KMS-11 (cell line): ENCODE measurements around the gene DHX34.
"Not testable (repeated sequence)": the region's sequence is repeated elsewhere in the genome, so short reads cannot be mapped to it uniquely, and the experiment has no call there.

Source experiments
- H2AFZ ChIP-seq: fragments of 200-600 bp; sonication (generic); 2 replicates; pipeline ENCODE4 v1.6.1; 2016; ENCODE audit warnings: antibody characterized with exemption, mixed run types, low read depth
- H3K27ac ChIP-seq: fragments of 200-600 bp; sonication (generic); 2 replicates; pipeline ENCODE4 v1.6.1; 2016; ENCODE audit warnings: mild to moderate bottlenecking, mixed run types
- H3K27me3 ChIP-seq: fragments of 200-600 bp; sonication (generic); 2 replicates; pipeline ENCODE4 v1.6.1; 2017; ENCODE audit warnings: mild to moderate bottlenecking, low read depth, mixed run types, moderate library complexity; ENCODE audit not compliant: insufficient read depth
- H3K36me3 ChIP-seq: fragments of 200-600 bp; sonication (generic); 2 replicates; pipeline ENCODE4 v1.6.1; 2017; ENCODE audit warnings: mild to moderate bottlenecking, mixed run types; ENCODE audit not compliant: insufficient read depth
- H3K4me1 ChIP-seq: fragments of 200-600 bp; sonication (generic); 2 replicates; pipeline ENCODE4 v1.6.1; 2016; ENCODE audit warnings: mild to moderate bottlenecking, low read depth, mixed run types; ENCODE audit not compliant: poor library complexity, severe bottlenecking
- H3K4me2 ChIP-seq: fragments of 200-600 bp; sonication (generic); 2 replicates; pipeline ENCODE4 v1.7.0; 2016; ENCODE audit warnings: mild to moderate bottlenecking, mixed run types
- H3K4me3 ChIP-seq: fragments of 200-600 bp; sonication (generic); IDR thresholded peaks from 2 replicates; pipeline ENCODE4 v1.6.1; 2017; ENCODE audit warnings: low read depth, low read length, mixed read lengths; ENCODE audit not compliant: insufficient read depth
- H3K79me2 ChIP-seq: fragments of 200-600 bp; sonication (generic); 2 replicates; pipeline ENCODE4 v1.6.1; 2016; ENCODE audit warnings: low read depth, mixed run types; ENCODE audit not compliant: insufficient read depth
- H3K9ac ChIP-seq: fragments of 200-600 bp; sonication (generic); 2 replicates; pipeline ENCODE4 v1.6.1; 2016; ENCODE audit warnings: mild to moderate bottlenecking, mixed run types
- H4K20me1 ChIP-seq: fragments of 200-600 bp; sonication (generic); 2 replicates; pipeline ENCODE4 v1.6.1; 2016; ENCODE audit warnings: mild to moderate bottlenecking, mixed run types; ENCODE audit not compliant: insufficient read depth
- TF ChIP-seq, protein P1 (sequence below): fragments of 200-600 bp; sonication (generic); conservative IDR thresholded peaks from 2 replicates; pipeline ENCODE4 v1.6.1; 2017; ENCODE audit warnings: low read depth, mild to moderate bottlenecking, antibody characterized with exemption, low read length, moderate library complexity, mixed read lengths

The DHX34 gene

DNA sequence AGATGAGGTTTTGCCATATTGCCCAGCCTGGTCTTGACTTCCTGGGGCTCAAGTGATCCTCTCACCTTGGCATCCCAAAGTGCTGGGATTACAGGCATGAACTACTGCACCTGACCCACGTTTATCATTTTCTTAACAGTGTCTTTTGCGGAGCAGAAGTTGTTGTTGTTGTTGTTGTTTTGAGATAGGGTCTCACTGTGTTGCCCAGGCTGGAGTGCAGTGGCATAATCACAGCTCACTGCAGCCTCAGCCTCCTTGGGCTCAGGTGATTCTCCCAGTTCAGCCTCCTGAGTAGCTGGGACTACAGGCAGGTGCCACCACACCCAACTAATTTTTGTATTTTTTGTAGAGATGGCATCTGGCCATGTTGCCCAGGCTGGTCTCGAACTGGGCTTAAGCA is 38.5 kb downstream of the DHX34 start:
- not testable (repeated sequence) for H3K4me1 ChIP-seq, H3K4me3 ChIP-seq, H3K27me3 ChIP-seq, H3K4me2 ChIP-seq, H3K27ac ChIP-seq, H3K79me2 ChIP-seq, H2AFZ ChIP-seq, H4K20me1 ChIP-seq, H3K9ac ChIP-seq, H3K36me3 ChIP-seq

GRCh38 chr19:47388721-47389120 is 39.6 kb downstream of the DHX34 start:
- H3K4me2 ChIP-seq, H2AFZ ChIP-seq, H3K79me2 ChIP-seq, H3K4me3 ChIP-seq, H3K27ac ChIP-seq, H3K9ac ChIP-seq, H4K20me1 ChIP-seq, H3K36me3 ChIP-seq, H3K4me1 ChIP-seq: not testable (repeated sequence)
- H3K27me3 ChIP-seq: peaks cover 13% of the 10 kb centered on the region

DNA sequence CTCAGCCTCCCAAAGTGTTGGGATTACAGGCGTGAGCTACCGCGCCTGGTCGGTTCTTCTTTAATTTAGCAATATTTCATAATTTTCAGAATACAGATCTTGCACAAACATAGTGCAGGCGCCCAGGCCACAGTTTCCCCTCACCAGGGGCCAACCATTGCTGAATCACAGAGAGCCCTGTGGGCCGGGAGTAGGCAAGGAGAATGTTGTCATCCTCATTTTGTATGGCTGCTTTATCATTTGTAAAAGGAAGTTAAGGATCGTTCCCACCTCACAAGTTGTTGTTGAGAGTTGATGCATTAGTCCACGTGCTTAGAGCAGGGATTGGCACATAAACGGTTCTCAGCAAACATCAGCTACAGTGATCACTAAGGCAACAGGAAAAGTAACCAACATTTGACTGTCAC is 40.0 kb downstream of the DHX34 start:
- Histone ChIP-seq H3K27ac (no peak overlapping the region), H3K36me3 (no peaks in the 10 kb centered on the region), H3K4me1 (no peaks in the 10 kb centered on the region), H4K20me1 (no peaks in the 10 kb centered on the region), H3K27me3 (peaks cover 16% of the 10 kb centered on the region), H2AFZ (no peak overlapping the region), H3K4me3 (no peak overlapping the region), H3K79me2 (no peaks in the 10 kb centered on the region), H3K4me2 (no peak overlapping the region), H3K9ac (no peak overlapping the region)
- TF ChIP-seq, protein P1, sequence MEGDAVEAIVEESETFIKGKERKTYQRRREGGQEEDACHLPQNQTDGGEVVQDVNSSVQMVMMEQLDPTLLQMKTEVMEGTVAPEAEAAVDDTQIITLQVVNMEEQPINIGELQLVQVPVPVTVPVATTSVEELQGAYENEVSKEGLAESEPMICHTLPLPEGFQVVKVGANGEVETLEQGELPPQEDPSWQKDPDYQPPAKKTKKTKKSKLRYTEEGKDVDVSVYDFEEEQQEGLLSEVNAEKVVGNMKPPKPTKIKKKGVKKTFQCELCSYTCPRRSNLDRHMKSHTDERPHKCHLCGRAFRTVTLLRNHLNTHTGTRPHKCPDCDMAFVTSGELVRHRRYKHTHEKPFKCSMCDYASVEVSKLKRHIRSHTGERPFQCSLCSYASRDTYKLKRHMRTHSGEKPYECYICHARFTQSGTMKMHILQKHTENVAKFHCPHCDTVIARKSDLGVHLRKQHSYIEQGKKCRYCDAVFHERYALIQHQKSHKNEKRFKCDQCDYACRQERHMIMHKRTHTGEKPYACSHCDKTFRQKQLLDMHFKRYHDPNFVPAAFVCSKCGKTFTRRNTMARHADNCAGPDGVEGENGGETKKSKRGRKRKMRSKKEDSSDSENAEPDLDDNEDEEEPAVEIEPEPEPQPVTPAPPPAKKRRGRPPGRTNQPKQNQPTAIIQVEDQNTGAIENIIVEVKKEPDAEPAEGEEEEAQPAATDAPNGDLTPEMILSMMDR: no peak

- H3K9ac ChIP-seq: no peak overlapping the region
- no peak overlapping the region for H2AFZ ChIP-seq
- H3K27me3 ChIP-seq: peaks cover 32% of the 10 kb centered on the region
- no peak overlapping the region for H3K4me3 ChIP-seq
- H3K4me2 ChIP-seq: no peak overlapping the region
- H3K27ac ChIP-seq: no peak overlapping the region
- TF ChIP-seq, protein P1: no peak
- no peaks in the 10 kb centered on the region for H3K4me1 ChIP-seq
- no peaks in the 10 kb centered on the region for H4K20me1 ChIP-seq
- H3K79me2 ChIP-seq: no peaks in the 10 kb centered on the region
- H3K36me3 ChIP-seq: no peaks in the 10 kb centered on the region
These were observed 41.7 kb downstream of the DHX34 start for GRCh38 chr19:47390533-47391488.

GRCh38 chr19:47391510-47392223 is 42.6 kb downstream of the DHX34 start:
- H3K4me3 ChIP-seq: no peak overlapping the region
- no peaks in the 10 kb centered on the region for H4K20me1 ChIP-seq
- no peaks in the 10 kb centered on the region for H3K4me1 ChIP-seq
- no peak overlapping the region for H3K27ac ChIP-seq
- H3K4me2 ChIP-seq: no peak overlapping the region
- no peaks in the 10 kb centered on the region for H3K79me2 ChIP-seq
- H3K27me3 ChIP-seq: peaks cover 33% of the 10 kb centered on the region
- no peak overlapping the region for H2AFZ ChIP-seq
- H3K9ac ChIP-seq: no peak overlapping the region
- H3K36me3 ChIP-seq: no peaks in the 10 kb centered on the region
- TF ChIP-seq, protein P1: peak; percentile 93
